Kidney capillary endothelial cell (primary cell): Measurements from ENCODE around the gene ATP10D.
A peak's percentile ranks its signal among the peaks of the same experiment; 100 is the strongest.
"Not testable (repeated sequence)": the region's sequence is repeated elsewhere in the genome, so short reads cannot be mapped to it uniquely, and the experiment has no call there.

ENCODE experiments used
- DNase-seq: peaks from one replicate; pipeline ENCODE4 v3.0.0-alpha.2; 2018; ENCODE audit warnings: low spot score

The ATP10D gene

DNA sequence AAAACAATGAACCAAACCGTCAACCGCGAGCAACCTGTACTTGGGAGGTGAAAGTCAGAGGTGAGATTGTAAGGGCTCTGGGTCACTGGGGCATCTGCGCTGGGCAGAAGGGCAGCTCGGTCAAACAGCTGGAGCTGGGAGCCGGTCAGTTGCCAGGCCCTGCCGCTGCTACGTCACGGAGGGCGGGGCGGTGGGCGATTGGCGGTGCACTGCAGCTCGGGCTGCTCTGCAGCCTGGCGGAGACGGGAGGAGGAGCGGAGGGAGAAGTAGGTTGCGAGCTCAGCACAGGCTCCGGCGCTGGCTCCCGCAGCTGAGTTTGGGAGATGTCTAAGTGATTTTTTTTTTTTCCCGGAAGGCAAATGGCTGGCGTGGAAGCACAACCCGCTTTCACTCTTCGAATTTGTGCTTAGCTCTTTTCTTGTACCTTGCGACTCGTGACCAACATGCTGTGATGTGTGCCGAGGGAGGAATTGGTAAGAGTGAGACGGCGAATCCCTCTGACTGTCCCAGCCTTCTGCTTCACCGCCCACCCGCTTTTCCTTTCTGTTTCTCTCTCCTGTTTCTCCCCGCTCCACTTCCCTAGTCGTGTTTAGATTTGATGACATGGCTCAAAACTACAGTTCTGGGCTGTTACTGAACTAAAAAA lies at the start of gene ATP10D:
Gene ATP10D (plus strand): TSS at position 229 of the 646 bp plus-strand sequence. CDS start 27,266 bp downstream, outside the sequence.
- DNase-seq: peak; percentile 86

DNA sequence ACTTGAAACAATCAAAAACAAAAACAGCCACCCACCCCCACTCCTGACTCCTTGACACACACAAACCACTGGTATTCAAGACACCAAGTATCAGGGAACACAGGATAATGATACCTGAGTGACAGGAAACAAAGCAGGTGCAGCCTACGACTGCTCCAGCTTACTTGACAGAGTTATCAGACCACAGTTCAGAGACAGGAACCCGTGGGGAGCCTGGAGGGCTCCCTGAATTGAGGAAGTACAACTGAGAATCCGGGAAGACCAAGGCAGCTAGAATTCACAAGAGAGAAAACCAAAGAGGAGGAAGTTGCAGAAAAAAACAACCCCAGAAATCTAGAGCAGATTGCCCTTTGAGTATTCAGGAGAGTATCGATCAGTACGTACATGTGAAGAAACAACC lies 42.1 kb upstream of the ATP10D start:
- no peak for DNase-seq

DNA sequence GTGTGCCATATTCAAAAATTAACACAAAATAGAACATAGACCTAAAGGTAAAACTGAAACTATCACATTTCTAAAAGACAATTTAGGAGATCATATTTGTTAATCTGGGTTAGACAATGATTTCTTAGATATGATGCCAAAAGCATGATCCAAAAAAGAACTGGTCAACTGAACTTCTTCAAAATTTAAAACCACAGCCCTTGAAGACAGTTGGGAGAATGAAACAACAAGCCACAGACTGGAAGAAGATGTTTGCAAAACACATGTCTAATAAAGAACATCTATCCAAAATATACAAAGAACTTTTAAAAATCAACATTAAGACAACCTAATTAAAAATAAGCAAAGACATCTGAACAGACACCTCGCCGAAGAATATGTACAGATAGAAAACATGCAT lies 41.0 kb upstream of the ATP10D start:
- no peak for DNase-seq

DNA sequence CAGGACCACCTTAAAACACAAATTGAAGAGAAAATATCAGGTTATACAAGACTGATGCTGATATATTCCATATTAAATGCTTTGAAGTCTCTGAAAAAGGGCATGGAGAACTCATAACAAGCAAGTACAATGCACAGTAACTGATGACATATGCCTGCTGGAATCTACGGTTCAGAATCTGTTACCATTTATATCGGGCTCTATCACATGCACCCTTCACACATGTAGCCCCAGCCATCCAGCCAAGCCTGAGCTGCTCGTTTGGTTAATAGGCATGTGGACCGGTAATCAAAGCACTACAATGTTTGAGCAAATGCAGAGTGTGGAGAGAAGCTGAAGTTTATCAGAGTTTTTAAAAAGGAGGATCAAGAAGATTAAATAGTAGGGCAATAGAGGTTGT lies 33.4 kb upstream of the ATP10D start:
- DNase-seq: no peak

DNA sequence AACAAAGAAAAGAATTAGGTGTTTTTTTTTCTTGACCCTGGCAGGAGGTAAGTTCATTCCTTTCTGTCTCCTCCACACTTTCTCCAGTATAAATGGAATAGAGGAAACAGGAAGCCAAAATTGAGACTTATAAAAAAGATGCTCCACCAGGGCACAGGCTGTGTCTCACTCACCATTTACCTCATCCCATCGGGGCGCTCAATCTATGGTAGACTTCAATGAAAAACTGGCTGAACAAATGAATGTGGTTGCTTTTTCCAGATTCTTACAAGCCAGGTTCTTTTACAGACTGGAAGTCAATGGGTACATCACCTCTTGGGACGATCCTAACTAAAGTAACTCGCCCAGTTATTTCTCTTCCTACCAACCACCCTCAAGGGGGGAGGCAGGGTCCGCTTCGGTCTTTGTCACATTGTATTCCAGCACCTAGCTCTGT lies 22.3 kb upstream of the ATP10D start:
- no peak for DNase-seq

DNA sequence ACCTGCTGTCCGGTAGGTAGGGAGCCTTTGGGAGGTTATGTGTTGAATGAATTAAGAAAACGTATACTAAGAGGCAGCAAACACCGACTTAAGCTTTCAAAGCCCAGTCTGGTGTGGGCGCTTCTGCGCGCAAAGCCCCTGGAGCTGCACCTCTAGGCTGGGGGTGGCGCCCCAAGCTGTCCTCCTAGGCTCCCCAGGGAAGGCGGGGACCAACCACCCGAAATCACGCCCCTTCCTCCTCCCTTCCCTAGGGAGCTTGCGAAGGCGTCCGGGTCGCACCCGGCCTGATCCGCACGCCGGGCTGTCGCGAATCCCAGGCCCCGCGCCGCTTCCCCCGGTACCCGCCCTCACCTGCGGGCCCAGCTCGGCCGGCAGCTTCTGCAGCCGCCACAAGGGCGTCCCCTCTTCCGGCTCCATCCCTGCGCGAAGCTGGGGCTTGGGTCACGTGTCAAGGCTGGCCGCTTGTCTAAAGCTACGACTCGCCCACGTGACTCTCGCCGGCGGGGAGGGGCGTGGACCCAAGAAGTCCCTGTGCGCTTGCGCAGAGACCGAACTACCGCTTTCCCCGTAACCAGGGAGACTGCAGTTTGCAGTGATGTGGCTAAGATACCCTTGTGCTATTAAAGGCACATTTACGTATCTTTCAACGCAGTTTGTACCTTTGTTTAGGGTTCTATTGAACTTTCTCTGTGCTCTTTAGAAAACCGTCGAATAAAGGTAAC lies 21.7 kb upstream of the ATP10D start, which contains the start of gene COMMD8:
Gene COMMD8 (minus strand): TSS at position 468 of the 722 bp plus-strand sequence. CDS start 51 bp downstream, at position 417.
- DNase-seq: peak; percentile 94

DNA sequence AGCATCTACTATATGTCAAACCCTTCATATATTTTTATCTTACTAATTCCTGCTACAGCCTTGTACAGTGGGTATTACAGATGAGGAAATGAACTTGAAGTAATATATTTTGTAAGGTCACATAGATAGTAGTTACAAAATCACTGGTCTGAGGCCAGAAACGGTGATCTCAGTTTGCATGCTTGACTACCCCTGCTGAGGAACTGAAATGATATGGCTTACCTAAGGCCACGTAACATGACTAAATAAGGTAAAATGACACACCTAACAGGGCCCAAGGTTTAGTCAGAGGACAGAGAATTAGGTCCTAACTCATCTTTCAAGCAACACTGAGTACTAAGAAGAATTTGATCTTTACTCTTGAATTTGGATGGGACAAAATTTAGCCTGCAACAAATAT lies 20.1 kb upstream of the ATP10D start:
- no peak for DNase-seq

DNA sequence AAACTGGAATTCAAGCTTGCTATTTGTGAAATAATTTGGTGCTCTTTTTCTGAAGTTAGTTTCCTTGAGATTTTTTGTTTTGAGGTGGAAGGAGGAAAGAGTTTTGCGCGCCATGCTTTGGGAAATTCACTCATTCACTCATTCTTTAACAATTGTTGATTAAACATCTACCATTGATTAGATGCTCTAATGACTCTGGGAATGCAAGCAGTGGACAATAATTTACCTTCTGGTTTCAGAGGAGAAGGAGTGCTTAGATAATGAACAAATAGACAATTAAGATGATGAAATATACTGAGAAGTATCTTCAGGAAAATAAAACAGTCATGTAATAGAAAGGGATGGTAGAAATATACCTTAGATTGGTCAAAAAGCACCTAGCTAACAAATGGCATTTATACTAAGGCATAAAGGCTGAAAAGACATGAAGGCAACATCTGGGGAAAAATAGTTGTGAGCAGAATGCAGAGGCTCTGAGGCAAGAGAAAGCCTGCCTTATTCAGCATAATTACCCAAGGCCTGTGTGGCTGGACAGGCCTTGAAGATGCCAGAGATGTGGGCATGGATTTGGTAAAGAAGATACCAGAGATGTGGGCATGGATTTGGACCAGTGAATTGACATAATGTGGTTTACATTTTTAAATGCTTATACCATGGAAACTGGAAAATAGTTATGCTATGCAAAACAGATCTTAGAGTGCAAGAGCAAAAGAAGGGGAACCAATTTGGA lies 18.9 kb upstream of the ATP10D start:
- DNase-seq: no peak

DNA sequence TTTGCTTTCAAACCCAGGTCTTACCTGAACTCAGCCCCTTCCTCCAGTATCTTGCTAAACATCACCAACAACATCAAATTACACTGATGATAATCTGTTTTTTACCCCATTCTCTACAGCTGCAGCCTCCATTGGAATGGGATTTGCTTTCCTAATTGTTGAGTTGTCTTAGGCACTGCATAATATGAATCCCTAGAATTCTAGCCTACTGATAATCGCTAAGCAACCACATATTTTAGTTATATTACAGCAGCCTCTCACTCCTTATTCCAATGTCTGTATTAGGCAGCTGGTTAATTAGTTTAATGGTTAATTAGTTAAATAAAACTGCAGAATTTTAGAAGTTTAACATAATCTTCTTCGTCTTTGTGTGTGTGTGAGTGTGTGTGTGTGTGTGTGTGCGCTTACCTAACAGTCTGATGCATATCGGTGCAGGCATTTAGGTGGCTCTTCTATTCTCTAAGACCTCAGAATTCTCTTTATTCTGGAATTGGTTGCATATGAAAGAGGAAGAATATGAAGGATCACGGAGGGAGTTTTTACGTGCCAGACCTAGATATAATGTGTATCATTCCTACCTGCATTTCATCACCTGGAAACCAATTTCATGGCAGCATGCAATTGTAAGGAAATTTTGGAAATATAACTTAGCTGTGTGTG lies 16.2 kb upstream of the ATP10D start:
- no peak for DNase-seq

DNA sequence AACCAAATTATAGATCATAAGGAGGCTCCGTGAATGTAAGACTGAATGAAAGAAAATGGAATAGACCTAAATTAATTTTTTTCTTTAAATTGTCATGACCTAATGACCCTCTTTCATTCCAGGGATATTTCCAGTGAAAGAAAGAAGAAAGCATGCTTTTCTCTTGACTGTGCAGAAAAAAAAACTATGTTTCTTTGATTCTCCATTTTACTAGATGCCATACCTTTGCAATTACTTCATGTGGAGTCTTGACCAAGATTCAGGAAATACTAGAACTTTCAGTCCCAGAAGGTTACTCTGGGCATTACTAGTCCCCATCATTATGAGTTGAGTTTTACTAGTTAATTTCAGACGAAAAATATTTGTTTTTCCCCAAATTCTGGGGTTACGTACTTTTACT lies 15.1 kb upstream of the ATP10D start:
- DNase-seq: no peak

DNA sequence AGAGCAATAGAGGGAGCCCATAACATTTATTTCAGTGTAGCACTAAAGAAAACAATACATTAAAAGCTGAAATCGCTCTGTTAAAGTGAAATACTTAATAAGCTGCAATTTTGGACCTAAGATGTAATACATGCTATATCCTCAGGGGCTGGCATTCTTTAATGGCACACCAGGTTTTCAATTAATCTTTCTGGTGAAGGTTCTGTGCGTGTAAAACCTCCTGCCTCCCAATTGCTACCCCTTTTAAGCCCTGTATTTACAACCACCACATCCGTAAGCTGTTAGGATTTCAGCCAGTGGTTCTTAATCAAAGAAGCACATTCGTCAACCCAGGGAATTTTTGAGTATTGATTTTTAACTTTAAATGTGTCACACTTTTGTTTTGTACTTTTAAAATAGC lies 14.0 kb upstream of the ATP10D start:
- DNase-seq: no peak

DNA sequence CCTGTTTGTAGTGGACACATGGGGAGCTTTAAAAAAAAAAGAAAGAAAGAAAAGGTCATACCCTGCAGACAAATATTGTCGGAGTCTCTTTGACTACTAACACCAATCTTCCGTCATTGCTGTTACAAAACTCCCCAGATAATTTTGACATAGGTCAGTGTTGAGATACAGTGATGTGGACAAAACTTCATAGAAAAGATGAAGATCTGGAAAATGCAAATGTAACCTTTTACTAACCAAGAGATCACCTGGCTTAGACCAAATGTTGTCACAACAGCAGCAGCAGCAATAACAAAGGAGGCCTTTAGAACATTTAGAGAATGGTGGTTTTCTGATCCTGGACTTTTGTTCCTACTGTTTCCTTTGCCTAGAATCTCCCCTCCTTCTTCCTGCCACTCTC lies 13.5 kb upstream of the ATP10D start:
- DNase-seq: no peak

DNA sequence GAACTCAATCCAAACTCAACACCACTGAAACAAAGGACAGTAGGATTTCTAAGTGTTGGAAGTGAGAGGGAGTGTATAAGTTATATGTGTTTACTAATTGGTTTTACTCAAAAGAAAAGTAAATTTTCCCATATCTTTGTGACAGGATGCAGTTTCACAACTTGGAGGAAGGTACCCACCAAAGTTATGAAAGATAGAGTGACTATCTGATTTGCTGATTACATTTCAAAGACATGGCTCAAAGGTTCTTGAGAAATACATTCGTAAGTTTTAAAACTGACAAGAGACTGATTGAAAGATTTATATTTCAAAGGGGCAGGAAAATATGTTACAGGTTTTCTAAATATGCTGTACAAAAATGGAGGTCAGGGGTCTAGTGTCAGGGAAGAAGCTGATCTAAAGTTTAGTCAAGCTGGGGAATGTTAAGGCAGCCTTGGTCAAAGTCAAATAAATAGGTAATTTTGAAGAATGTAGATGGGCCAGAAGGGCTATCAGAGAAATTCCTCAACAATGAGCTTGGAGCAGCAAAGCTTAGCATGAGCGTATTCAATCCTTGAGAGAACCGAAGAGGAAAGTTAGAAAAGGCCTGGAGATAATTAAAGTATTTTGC lies 11.8 kb upstream of the ATP10D start:
- DNase-seq: no peak

DNA sequence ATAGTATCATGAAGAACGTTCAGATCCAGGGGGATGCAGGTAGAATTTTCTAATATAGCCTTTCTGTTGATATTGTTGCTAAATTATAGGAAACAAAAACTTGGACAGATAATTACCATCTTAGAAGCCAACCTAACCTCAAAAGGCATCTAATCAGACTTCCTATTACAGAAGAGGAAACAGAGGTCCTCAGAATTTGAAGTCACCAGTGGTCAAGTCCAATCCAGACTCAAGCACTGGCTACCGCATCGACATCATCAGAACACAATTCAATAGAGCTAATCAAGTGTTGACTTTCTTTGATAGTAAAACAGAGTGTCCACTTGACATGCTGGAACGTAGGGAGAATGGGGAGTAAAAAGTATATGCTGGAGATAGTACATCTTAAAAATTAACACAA lies 10.3 kb upstream of the ATP10D start:
- no peak for DNase-seq

DNA sequence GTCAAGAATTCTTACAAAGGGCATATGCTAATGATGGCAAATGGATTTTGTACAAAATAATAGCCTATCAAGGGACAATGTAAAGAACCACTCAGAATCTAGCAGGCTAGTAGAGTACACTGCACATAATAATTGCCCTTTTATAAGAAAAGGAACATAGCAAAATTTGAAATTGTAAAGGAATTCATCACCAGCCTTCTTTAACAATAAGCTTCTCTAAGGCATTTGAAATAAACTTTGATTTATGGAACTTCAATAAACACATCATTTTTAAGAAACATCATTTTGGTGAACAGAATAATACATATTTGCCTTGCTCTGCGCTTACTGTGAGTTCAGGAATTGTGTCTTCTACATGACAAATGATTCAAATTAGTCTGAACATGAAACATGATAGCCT lies 9.7 kb upstream of the ATP10D start:
- no peak for DNase-seq

DNA sequence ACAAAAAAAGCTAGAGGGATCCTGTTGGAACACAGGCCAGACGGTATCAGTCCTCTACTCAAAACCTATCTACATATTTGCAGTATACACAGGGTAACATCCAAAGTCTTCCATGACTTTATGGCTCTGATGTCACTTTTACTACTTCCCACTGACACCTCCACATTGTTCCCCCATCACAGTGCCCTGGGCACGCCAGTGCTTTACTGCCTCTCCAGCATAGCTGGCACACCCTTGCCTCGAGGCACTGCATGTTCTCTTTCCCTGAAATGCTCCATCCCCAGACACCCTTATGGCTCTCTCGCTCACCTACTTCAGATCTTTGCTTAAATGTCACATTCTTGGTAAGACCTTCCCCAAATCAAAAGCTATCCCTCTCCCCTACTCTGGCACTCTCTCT lies 6.3 kb upstream of the ATP10D start:
- DNase-seq: no peak

DNA sequence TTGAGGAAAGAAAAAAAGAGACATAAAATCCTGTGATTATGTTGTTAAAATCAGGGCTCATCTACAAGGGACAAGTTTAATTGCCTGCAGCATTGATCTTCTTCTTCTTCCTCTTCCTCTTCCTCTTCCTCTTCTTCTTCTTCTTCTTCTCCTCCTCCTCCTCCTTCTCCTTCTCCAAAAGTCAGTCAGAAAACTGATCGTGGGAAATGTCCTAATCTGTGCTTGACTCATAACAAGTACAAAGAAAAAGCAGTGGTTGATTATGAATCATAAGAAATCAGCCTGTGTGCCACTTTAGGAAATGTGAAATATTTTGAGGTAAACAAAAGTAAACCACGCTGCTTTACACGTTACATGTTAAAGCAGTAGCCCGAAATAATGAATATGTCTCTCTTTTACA lies 2.7 kb upstream of the ATP10D start:
- DNase-seq: no peak

DNA sequence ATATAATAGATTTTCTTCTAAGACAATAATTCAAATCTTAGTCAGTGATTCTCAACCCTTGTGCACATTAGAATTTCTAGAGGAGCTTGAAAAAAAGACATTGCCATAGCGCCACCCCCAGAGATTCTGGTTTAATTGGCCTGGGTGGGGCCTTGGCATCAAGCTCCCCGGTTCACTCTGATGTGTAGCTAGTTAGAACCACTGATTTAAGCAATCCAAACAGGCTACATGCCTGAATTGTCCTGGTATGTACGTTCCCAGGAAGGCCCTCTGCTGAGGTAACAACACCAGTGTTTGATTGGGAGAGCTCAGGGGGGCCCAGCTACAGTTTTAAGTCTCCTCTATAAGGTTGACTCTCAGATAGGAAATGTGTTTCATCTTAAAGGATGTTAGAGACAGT lies 1.3 kb upstream of the ATP10D start:
- no peak for DNase-seq

DNA sequence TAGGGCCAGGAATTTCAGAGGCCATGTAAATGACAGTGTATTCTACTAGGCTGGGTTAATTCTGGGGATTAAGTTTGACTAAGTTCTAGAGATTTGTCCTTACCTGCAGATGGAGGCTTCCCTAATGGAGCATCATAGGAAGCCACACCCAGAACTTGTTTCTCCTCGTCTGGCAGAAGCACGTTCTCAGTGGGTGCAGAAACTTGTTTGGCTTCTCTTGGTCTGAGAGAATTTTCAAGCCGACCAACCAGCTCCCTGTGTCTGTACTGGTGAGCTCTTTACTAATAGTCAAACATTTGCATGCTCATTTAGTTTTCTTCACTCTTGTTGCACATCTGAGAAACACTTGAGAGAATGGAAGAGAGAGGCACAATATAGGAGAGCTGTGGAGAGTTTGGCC lies 907 bp upstream of the ATP10D start:
- no peak for DNase-seq

DNA sequence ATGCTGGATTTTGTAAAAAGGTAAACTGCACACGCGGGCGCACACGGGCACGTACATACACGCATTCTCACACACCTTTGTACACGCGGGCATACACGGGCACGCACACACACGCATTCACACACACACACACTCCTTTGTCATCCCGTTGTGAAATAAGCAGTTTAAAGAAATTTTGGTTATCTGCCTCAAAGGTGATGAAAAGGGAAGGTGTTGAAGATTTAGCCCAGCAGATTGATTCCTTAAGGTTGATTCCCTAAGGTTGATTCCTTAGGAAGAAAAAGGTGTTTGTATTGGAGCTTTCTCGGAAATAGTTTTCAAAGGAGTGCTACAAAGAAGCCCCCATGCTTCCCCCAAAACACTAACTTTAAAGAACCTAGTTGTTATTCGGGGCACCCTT lies 693 bp downstream of the ATP10D start:
- no peak for DNase-seq

DNA sequence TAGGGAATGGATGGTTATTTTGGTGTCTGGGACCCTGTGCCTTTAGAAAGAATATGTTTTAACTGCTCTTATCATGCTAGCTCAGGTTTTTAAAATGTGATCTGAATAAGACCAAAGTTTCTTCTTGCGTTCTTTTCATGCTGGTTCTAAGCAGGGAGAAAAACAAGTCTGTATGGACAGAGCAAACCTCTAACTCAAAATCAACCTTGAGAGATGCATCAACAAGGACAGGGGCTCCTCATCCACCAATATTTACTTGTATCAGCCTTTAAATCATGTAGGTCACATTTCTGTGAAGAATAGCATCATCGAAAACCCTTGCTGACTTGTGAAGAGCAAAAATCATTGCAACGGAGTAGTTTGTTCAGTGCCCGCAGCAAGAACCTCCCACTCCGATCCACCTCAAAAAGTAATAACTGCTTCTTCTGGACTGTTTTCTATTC lies 1.2 kb downstream of the ATP10D start:
- DNase-seq: peak; percentile 16

DNA sequence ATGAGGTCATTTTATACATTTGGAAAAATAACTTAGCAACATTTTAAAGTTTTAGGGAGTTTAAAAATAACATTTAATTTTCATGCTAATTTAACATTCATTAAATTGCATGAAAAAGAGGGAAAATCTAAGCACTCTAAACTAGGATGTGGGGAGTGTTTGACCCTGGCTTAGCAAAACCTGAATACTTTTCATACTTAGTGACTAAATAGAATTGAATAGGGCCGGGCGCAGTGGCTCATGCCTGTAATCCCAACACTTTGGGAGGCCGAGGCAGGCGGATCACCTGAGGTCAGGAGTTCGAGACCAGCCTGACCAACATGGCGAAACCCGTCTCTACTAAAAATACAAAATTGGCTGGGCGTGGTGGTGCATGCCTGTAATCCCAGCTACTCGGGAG lies 1.7 kb downstream of the ATP10D start:
- not testable (repeated sequence) for DNase-seq
